GM12878 (cell line): ENCODE data around the gene PIP5KL1. TPM values are rescaled to one million over a fixed set of nuclear protein-coding genes. Genes with fewer than 3 reads are reported as not detected.

Source experiments
- ATF2 ChIP-seq: IDR thresholded peaks from 2 replicates; pipeline ENCODE4 v1.6.1; 2012; ENCODE audit warnings: low read length, inconsistent platforms
- ATF3 ChIP-seq: IDR thresholded peaks from 2 replicates; pipeline ENCODE4 v1.6.1; 2011; ENCODE audit warnings: low read depth, mild to moderate bottlenecking, low read length, moderate library complexity, borderline replicate concordance; ENCODE audit errors: extremely low read depth
- BHLHE40 ChIP-seq, 2 experiments: fragments of 450-650 bp in 1 of 2; IDR thresholded peaks; 2 replicates each; pipeline ENCODE4 v1.6.1; 2011 to 2017; ENCODE audit warnings: low read depth in 2 of 2, borderline replicate concordance in 1 of 2, improper control_type of control experiment in 1 of 2, low read length in 1 of 2, mild to moderate bottlenecking in 1 of 2
- BMI1 ChIP-seq: fragments of 450-650 bp; IDR thresholded peaks from 2 replicates; pipeline ENCODE4 v1.6.1; 2016; ENCODE audit warnings: mild to moderate bottlenecking, moderate library complexity, borderline replicate concordance
- CBFB ChIP-seq: IDR thresholded peaks from 2 replicates; pipeline ENCODE4 v1.6.1; 2016; ENCODE audit warnings: antibody characterized with exemption, low read depth
- CBX3 ChIP-seq: fragments of 200-600 bp; sonication (generic); IDR thresholded peaks from 2 replicates; pipeline ENCODE4 v1.6.1; 2016; ENCODE audit warnings: low read depth, borderline replicate concordance
- E4F1 ChIP-seq: fragments of 450-650 bp; IDR thresholded peaks from 2 replicates; pipeline ENCODE4 v1.6.1; 2018; ENCODE audit warnings: borderline replicate concordance, mild to moderate bottlenecking; ENCODE audit not compliant: partially characterized antibody
- FOS ChIP-seq: IDR thresholded peaks from 3 replicates; pipeline ENCODE4 v1.6.1; 2011; ENCODE audit warnings: borderline replicate concordance; ENCODE audit not compliant: insufficient read length; ENCODE audit errors: extremely low read depth
- FOXK2 ChIP-seq: fragments of 450-650 bp; IDR thresholded peaks from 2 replicates; pipeline ENCODE4 v1.6.1; 2017; ENCODE audit warnings: mild to moderate bottlenecking, moderate library complexity
- POU2F2 ChIP-seq: IDR thresholded peaks from 3 replicates; pipeline ENCODE4 v1.6.1; 2011; ENCODE audit warnings: low read depth, mild to moderate bottlenecking, low read length, borderline replicate concordance
- RAD21 ChIP-seq: IDR thresholded peaks from 2 replicates; pipeline ENCODE4 v1.6.1; 2011; ENCODE audit warnings: mild to moderate bottlenecking, low read depth, low read length, moderate library complexity; ENCODE audit not compliant: insufficient read depth
- RFX5 ChIP-seq: IDR thresholded peaks from 2 replicates; pipeline ENCODE4 v1.6.1; 2011; ENCODE audit warnings: low read depth, low read length, improper control_type of control experiment
- SIX5 ChIP-seq: IDR thresholded peaks from 2 replicates; pipeline ENCODE4 v1.6.1; 2011; ENCODE audit warnings: mild to moderate bottlenecking, low read depth, low read length, moderate library complexity; ENCODE audit not compliant: severe bottlenecking
- SMAD5 ChIP-seq: IDR thresholded peaks from 2 replicates; pipeline ENCODE4 v1.6.1; 2016; ENCODE audit warnings: antibody characterized with exemption, low read depth
- SMARCA5 ChIP-seq: fragments of 450-650 bp; IDR thresholded peaks from 2 replicates; pipeline ENCODE4 v1.6.1; 2017; ENCODE audit warnings: mild to moderate bottlenecking
- SMC3 ChIP-seq: IDR thresholded peaks from 2 replicates; pipeline ENCODE4 v1.6.1; 2011; ENCODE audit warnings: low read length, improper control_type of control experiment, borderline replicate concordance
- STAT3 ChIP-seq: IDR thresholded peaks from 2 replicates; pipeline ENCODE4 v1.6.1; 2011; ENCODE audit warnings: low read depth, low read length, improper control_type of control experiment
- SUZ12 ChIP-seq: fragments of 200-600 bp; sonication (generic); IDR thresholded peaks from one replicate; pipeline ENCODE4 v1.6.1; 2018; ENCODE audit warnings: antibody characterized with exemption, mild to moderate bottlenecking; ENCODE audit not compliant: unreplicated experiment
- YY1 ChIP-seq: IDR thresholded peaks from 2 replicates; pipeline ENCODE4 v1.6.1; 2011; ENCODE audit warnings: low read depth, mild to moderate bottlenecking, low read length
- ZBTB33 ChIP-seq: fragments of 450-650 bp; IDR thresholded peaks from 2 replicates; pipeline ENCODE4 v1.6.1; 2017; ENCODE audit warnings: mild to moderate bottlenecking
- ZNF592 ChIP-seq: fragments of 450-650 bp; IDR thresholded peaks from 2 replicates; pipeline ENCODE4 v1.6.1; 2017; ENCODE audit warnings: mild to moderate bottlenecking, moderate library complexity
- polyA plus RNA-seq, 11 experiments: library from polyadenylated mRNA; depleted of rRNA in 4 of 11; unstranded in 6 of 11; stranded (reverse) in 5 of 11; fragments of >200 nt; fragmentation: Nextera tagmentation in 4 of 11; fragmentation: Illumina TruSeq in 1 of 11; extraction: Ambion mirVana in 4 of 11; extraction: Trizol in 1 of 11; gene quantifications; 1 replicate in 1 of 11; 2 replicates in 10 of 11; pipeline versions ENCODE4 v1.2.1 to v1.2.3, GENCODE V29; 2011 to 2016; ENCODE audit warnings: inconsistent platforms in 2 of 11, missing spikeins in 2 of 11, low read depth in 1 of 11
- total RNA-seq, 4 experiments: library from RNA; depleted of rRNA in 3 of 4; stranded (reverse); fragments of >200 nt in 3 of 4; fragmentation: Illumina TruSeq in 1 of 4; extraction: Trizol in 1 of 4; gene quantifications; 2 replicates each; pipeline versions ENCODE4 v1.2.1 to v1.2.3, GENCODE V29; 2013 to 2021

The PIP5KL1 gene
- total and polyA plus RNA-seq, 10 of the 15 experiments (the other 5 are each of a cell fraction or from before 2014, with no cell fraction given), result 0.04 to 0.67 (median 0.43) TPM; not detected in 2

GRCh38 chr9:127921557-127922120 lies 8.9 kb downstream of the PIP5KL1 start (continued):
- TF ChIP-seq BHLHE40 (IDR thresholded peaks at IDR 0.05; ENCODE audit: borderline replicate concordance in 1 of 2, low read depth in 2 of 2, low read length in 1 of 2) (peak in 1 of 2 experiments; percentile 64; a peak in 2 of 4 replicates), RFX5 (no peak), BMI1 (no peak), FOS (no peak), ATF3 (no peak), STAT3 (no peak), ATF2 (no peak), ZBTB33 (no peak), SIX5 (no peak), CBX3 (no peak), SMARCA5 (no peak), POU2F2 (peak; percentile 71; the same call in 1 of the 3 replicates), SUZ12 (no peak), FOXK2 (no peak), CBFB (no peak), RAD21 (peak; percentile 92), E4F1 (no peak), YY1 (peak; percentile 46; the same call in 1 of the 2 replicates), ZNF592 (no peak), SMAD5 (no peak), SMC3 (peak; percentile 90)
